HG02759 (cell line): Measurements from ENCODE around the gene RASEF.
"Not testable (repeated sequence)": the region's sequence is repeated elsewhere in the genome, so short reads cannot be mapped to it uniquely, and the experiment has no call there.

ENCODE experiments used
- ATAC-seq: cut with Tn5 transposase; IDR thresholded peaks from one replicate; pipeline ENCODE4 v1.9.1; 2021; ENCODE audit warnings: mild to moderate bottlenecking, moderate library complexity; ENCODE audit not compliant: unreplicated experiment

The RASEF gene

GRCh38 chr9:82981552-82981951, 81.4 kb downstream of the RASEF start:
- ATAC-seq: no peak

DNA sequence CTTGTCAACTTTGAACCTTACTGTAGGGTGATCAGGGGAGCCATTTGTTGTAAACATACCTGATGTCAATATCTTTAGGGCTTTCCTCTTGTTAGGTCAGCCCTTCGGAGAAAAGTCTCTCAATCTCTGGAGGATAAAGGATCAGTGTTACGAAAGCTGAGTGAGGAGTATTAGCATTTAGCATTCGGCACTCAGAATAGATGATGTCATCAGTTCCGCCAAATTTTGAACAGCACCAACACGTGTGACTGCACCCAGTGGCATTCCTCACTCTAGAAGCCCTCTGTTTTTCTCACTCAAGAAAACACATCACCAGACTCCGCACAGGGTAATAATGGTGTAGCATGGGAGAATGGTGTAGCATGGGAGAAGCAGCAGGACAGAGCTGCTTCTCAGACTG, 87.8 kb downstream of the RASEF start:
- no peak for ATAC-seq

DNA sequence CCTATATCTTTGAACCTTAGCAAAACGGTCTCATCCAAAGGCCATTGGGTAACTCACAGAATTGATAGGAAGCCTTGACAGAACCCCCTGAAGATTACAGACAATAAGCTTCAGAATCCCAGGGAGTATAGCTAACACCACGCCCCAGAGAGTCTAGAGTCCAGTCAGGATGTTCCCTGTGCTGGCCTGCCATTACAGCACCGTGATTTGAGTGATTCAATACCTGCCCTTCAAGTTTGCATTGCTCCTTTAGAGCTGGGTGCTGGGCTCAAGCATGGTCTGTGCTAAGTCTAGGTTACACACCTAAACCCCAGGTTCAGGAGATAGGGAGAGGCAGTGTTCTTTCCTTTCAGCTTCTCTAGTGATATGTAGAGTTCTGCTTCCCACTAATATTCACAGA, 90.5 kb downstream of the RASEF start:
- ATAC-seq: no peak

GRCh38 chr9:82970359-82970758, 92.6 kb downstream of the RASEF start:
- no peak for ATAC-seq

DNA sequence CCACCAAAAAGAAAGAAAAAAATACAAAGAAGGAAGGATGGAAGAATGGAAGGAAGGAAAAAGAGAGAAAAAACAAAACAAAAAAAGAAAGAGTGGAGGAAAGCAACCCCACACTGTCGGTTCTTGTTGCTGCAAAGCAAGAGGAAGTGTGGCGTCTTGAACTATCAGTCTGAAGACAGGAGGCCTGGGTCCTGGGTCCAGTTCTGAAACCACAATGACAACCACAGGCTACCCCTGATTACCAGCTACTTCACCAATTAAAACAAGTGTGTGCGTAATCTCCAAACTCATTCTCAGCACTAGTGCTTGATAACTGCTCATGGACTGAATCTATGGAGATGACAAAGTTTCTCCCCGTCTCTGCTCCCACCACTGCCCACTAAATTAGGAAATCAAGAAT, 93.7 kb downstream of the RASEF start:
- ATAC-seq: no peak

- no peak for ATAC-seq
Observed at GRCh38 chr9:82968816-82969215, 94.1 kb downstream of the RASEF start.

DNA sequence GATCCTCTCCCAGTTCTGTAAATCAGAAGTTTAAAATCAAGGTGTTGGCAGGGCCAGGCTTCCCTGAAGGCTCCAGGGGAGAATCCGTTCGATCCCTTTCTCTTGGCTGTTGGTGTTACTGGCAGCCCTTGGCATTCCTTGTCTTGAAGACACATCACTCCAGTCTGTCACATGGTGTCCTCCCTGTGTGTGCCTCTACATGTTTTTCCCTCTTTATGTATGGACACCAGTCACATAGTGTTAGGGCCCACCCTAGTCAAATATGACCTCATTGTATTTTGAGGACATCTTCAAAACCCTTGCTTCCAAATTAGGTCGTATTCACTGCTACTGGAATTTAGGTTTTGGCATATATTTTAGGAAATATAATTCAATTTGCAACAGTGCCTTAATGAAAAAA, 94.6 kb downstream of the RASEF start:
- ATAC-seq: no peak

GRCh38 chr9:82961504-82962125, 101.3 kb downstream of the RASEF start:
- peak; percentile 99 for ATAC-seq

DNA sequence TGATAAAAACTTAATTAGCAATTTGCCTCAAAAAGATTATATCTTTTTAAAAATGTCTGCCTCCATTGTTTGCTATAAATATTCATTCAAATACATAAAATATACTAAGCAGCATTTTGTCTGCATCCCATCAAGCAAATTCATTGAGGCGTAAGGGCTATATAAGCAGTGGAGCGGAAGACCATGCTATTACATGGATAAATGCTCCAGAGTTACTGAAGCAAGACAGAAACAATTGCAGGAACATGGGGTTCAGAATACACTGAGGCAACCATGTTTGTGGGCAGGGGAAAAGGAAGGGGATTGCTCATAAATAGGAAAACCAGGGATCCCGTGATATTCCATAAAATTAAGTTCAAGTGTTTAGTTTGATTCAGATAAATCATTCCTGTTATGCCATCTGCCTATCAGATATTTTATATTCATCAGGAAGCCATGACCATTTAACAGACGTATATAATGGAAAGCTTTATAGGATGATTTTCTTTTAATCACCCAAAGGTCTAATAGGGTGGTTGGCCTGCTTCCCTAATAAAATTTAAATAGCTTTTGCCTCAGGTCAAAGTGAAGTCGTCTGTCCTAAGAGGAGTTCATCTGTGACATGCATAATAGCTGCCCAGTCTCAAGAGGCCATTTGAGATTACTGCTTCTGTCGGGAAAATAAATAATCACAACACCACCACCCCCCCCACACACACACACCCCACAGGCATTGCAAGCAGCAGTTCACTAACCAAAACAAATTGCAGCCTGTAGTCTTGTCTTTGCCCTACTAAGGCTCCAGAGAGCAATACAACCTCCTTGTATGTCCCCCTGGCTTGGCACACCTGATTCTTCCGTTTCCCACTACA, 105.2 kb downstream of the RASEF start:
- no peak for ATAC-seq

DNA sequence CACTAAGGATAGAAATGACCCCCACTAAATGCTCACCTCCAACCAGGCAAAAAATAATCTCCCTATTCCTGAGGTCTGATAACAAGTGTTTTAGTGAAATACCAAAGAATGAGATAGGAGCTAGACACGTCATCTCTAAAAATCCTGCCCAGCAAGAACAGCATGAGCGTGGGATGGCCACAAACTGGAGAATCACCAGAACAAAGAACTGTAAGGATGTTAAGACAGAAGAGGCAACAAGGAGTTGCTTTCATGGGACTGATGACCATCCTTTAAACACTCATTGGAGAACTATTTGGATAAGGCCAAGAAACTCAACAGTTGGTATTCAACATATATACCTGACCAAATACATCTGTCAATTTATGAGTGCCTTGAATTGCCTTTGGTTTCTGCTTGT, 113.7 kb downstream of the RASEF start:
- no peak for ATAC-seq

- no peak for ATAC-seq
Observed at GRCh38 chr9:82940376-82940775, 122.6 kb downstream of the RASEF start.

GRCh38 chr9:82939451-82939850, 123.5 kb downstream of the RASEF start:
- no peak for ATAC-seq

- ATAC-seq: no peak
Observed at GRCh38 chr9:82938426-82939218, 124.3 kb downstream of the RASEF start.

- not testable (repeated sequence) for ATAC-seq
Observed at GRCh38 chr9:82936561-82936960, 126.4 kb downstream of the RASEF start.

- no peak for ATAC-seq
Observed at GRCh38 chr9:82934949-82935348, 128.0 kb downstream of the RASEF start.

- not testable (repeated sequence) for ATAC-seq
Observed at GRCh38 chr9:82934025-82934424, 128.9 kb downstream of the RASEF start.

DNA sequence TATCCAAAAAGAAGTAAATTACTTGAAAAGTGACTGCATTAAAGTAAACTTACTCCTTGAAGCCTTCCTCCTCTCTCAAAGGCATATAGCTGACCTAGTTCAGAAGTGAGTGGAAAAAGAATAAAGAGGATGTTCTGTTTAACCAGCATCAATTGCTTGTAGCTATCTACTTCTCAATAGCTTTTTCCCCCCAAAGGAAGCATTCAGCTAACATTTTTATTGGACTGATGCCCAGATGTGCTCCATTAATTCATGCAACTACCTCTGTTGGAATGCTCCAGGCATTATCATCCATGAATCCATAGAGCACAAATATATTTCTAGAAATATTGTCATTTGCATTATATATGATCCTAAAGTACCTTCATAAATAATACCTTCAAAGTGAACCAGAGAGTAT, 132.8 kb downstream of the RASEF start:
- no peak for ATAC-seq
